ENCODE measurements around the gene MCUB.

The MCUB gene

GRCh38 chr4:109589119-109589518, 29.1 kb downstream of the MCUB start:
- Histone ChIP-seq H3K9me3 (ENCODE audit: insufficient read depth, low read depth, low read length) (peaks cover 4% of the 10 kb centered on the region), H3K14ac (ENCODE audit: low read length) (no peak overlapping the region), H4K8ac (ENCODE audit: low read depth, low read length) (no peak overlapping the region), H3K79me1 (ENCODE audit: low read length) (no peaks in the 10 kb centered on the region), H3K23ac (ENCODE audit: low read length) (no peak overlapping the region), H3K79me2 (ENCODE audit: control insufficient read depth, insufficient read depth, low read length, poor library complexity) (no peaks in the 10 kb centered on the region), H3K9ac (ENCODE audit: low read length) (no peak overlapping the region), H4K12ac (ENCODE audit: low read depth, low read length) (no peak overlapping the region), H2AK5ac (ENCODE audit: low read length) (no peak overlapping the region), H4K91ac (ENCODE audit: low read depth, low read length) (no peak overlapping the region), H2BK12ac (ENCODE audit: low read length) (no peak overlapping the region), H3K4ac (ENCODE audit: low read depth, low read length) (no peak overlapping the region), H2AFZ (ENCODE audit: insufficient read depth, low read length, poor library complexity) (no peak overlapping the region), H3K4me3 (ENCODE audit: low read depth, low read length) (no peak overlapping the region), H2BK5ac (ENCODE audit: low read depth, low read length, poor library complexity) (no peak overlapping the region), H3K27ac (ENCODE audit: low read depth, low read length) (peak overlapping the region; percentile 71), H3K18ac (ENCODE audit: low read length) (no peak overlapping the region), H3K4me1 (ENCODE audit: control insufficient read depth in 1 of 2, insufficient read depth in 2 of 2, low read length in 2 of 2) (peaks cover 2% of the 10 kb centered on the region in 2 experiments), H3K36me3 (ENCODE audit: control insufficient read depth in 1 of 2, insufficient read depth in 2 of 2, low read length in 2 of 2) (no peaks in the 10 kb centered on the region), H3K27me3 (ENCODE audit: insufficient read depth, low read length) (no peaks in the 10 kb centered on the region), H3K4me2 (ENCODE audit: low read length) (peak overlapping the region; percentile 3), H2BK120ac (ENCODE audit: insufficient read depth, low read length, poor library complexity) (no peak overlapping the region)
- peak; percentile 74 to 84 for DNase-seq
- WGBS (ENCODE audit: extremely low coverage, insufficient coverage, insufficient read length): no CpG with 5 or more reads among the region's 2 CpGs

GRCh38 chr4:109589605-109590004, 29.6 kb downstream of the MCUB start:
- Histone ChIP-seq H3K4me1 (ENCODE audit: control insufficient read depth in 1 of 2, insufficient read depth in 2 of 2, low read length in 2 of 2) (peaks cover 2% of the 10 kb centered on the region in 2 experiments), H3K27me3 (ENCODE audit: insufficient read depth, low read length) (no peaks in the 10 kb centered on the region), H2BK12ac (ENCODE audit: low read length) (no peak overlapping the region), H4K8ac (ENCODE audit: low read depth, low read length) (no peak overlapping the region), H4K12ac (ENCODE audit: low read depth, low read length) (no peak overlapping the region), H3K23ac (ENCODE audit: low read length) (no peak overlapping the region), H3K9me3 (ENCODE audit: insufficient read depth, low read depth, low read length) (peaks cover 4% of the 10 kb centered on the region), H3K18ac (ENCODE audit: low read length) (no peak overlapping the region), H3K4ac (ENCODE audit: low read depth, low read length) (no peak overlapping the region), H4K91ac (ENCODE audit: low read depth, low read length) (no peak overlapping the region), H2BK120ac (ENCODE audit: insufficient read depth, low read length, poor library complexity) (no peak overlapping the region), H2BK5ac (ENCODE audit: low read depth, low read length, poor library complexity) (no peak overlapping the region), H3K4me3 (ENCODE audit: low read depth, low read length) (no peak overlapping the region), H3K14ac (ENCODE audit: low read length) (no peak overlapping the region), H3K79me1 (ENCODE audit: low read length) (no peaks in the 10 kb centered on the region), H3K36me3 (ENCODE audit: control insufficient read depth in 1 of 2, insufficient read depth in 2 of 2, low read length in 2 of 2) (no peaks in the 10 kb centered on the region), H3K4me2 (ENCODE audit: low read length) (peak overlapping the region; percentile 3), H2AFZ (ENCODE audit: insufficient read depth, low read length, poor library complexity) (no peak overlapping the region), H3K27ac (ENCODE audit: low read depth, low read length) (peak overlapping the region; percentile 71), H3K9ac (ENCODE audit: low read length) (no peak overlapping the region), H3K79me2 (ENCODE audit: control insufficient read depth, insufficient read depth, low read length, poor library complexity) (no peaks in the 10 kb centered on the region), H2AK5ac (ENCODE audit: low read length) (no peak overlapping the region)
- DNase-seq: peak; percentile 46 to 68
- WGBS (ENCODE audit: extremely low coverage, insufficient coverage, insufficient read length): no CpG with 5 or more reads among the region's 2 CpGs

GRCh38 chr4:109590905-109591304, 30.9 kb downstream of the MCUB start:
- Histone ChIP-seq H3K36me3 (ENCODE audit: control insufficient read depth in 1 of 2, insufficient read depth in 2 of 2, low read length in 2 of 2) (no peaks in the 10 kb centered on the region), H2BK5ac (ENCODE audit: low read depth, low read length, poor library complexity) (no peak overlapping the region), H2AK5ac (ENCODE audit: low read length) (no peak overlapping the region), H3K23ac (ENCODE audit: low read length) (no peak overlapping the region), H3K9ac (ENCODE audit: low read length) (no peak overlapping the region), H2BK12ac (ENCODE audit: low read length) (no peak overlapping the region), H3K4me3 (ENCODE audit: low read depth, low read length) (no peak overlapping the region), H3K4ac (ENCODE audit: low read depth, low read length) (no peak overlapping the region), H3K4me1 (ENCODE audit: control insufficient read depth in 1 of 2, insufficient read depth in 2 of 2, low read length in 2 of 2) (peaks cover 2% of the 10 kb centered on the region in 2 experiments), H4K8ac (ENCODE audit: low read depth, low read length) (no peak overlapping the region), H4K12ac (ENCODE audit: low read depth, low read length) (no peak overlapping the region), H3K18ac (ENCODE audit: low read length) (no peak overlapping the region), H3K4me2 (ENCODE audit: low read length) (no peak overlapping the region), H3K27me3 (ENCODE audit: insufficient read depth, low read length) (no peaks in the 10 kb centered on the region), H2AFZ (ENCODE audit: insufficient read depth, low read length, poor library complexity) (no peak overlapping the region), H3K79me2 (ENCODE audit: control insufficient read depth, insufficient read depth, low read length, poor library complexity) (no peaks in the 10 kb centered on the region), H3K14ac (ENCODE audit: low read length) (no peak overlapping the region), H3K9me3 (ENCODE audit: insufficient read depth, low read depth, low read length) (peaks cover 4% of the 10 kb centered on the region), H3K27ac (ENCODE audit: low read depth, low read length) (no peak overlapping the region), H4K91ac (ENCODE audit: low read depth, low read length) (no peak overlapping the region), H3K79me1 (ENCODE audit: low read length) (no peaks in the 10 kb centered on the region), H2BK120ac (ENCODE audit: insufficient read depth, low read length, poor library complexity) (no peak overlapping the region)
- WGBS (ENCODE audit: extremely low coverage, insufficient coverage, insufficient read length): no CpG with 5 or more reads among the region's 3 CpGs
- peak; percentile 61 to 97 for DNase-seq

- WGBS (ENCODE audit: extremely low coverage, insufficient coverage, insufficient read length): no CpG with 5 or more reads among the region's 1 CpG
- no peak overlapping the region for H4K12ac ChIP-seq (ENCODE audit: low read depth, low read length)
Measured at GRCh38 chr4:109592367-109592766, 32.3 kb downstream of the MCUB start.

More at GRCh38 chr4:109592367-109592766, 32.3 kb downstream of the MCUB start:
- peaks cover 2% of the 10 kb centered on the region in 2 experiments for H3K4me1 ChIP-seq (ENCODE audit: control insufficient read depth in 1 of 2, insufficient read depth in 2 of 2, low read length in 2 of 2)
- H2BK120ac ChIP-seq (ENCODE audit: insufficient read depth, low read length, poor library complexity): no peak overlapping the region
- H3K79me1 ChIP-seq (ENCODE audit: low read length): no peaks in the 10 kb centered on the region
- no peak overlapping the region for H3K9ac ChIP-seq (ENCODE audit: low read length)
- H3K27me3 ChIP-seq (ENCODE audit: insufficient read depth, low read length): no peaks in the 10 kb centered on the region
- no peaks in the 10 kb centered on the region for H3K79me2 ChIP-seq (ENCODE audit: control insufficient read depth, insufficient read depth, low read length, poor library complexity)
- no peaks in the 10 kb centered on the region for H3K9me3 ChIP-seq (ENCODE audit: insufficient read depth, low read depth, low read length)
- H3K14ac ChIP-seq (ENCODE audit: low read length): no peak overlapping the region
- H3K23ac ChIP-seq (ENCODE audit: low read length): no peak overlapping the region
- H3K4me2 ChIP-seq (ENCODE audit: low read length): no peak overlapping the region
- no peak overlapping the region for H3K27ac ChIP-seq (ENCODE audit: low read depth, low read length)
- DNase-seq: no peak
- no peak overlapping the region for H2BK12ac ChIP-seq (ENCODE audit: low read length)
- H2AFZ ChIP-seq (ENCODE audit: insufficient read depth, low read length, poor library complexity): no peak overlapping the region
- no peak overlapping the region for H4K91ac ChIP-seq (ENCODE audit: low read depth, low read length)
- H3K36me3 ChIP-seq (ENCODE audit: control insufficient read depth in 1 of 2, insufficient read depth in 2 of 2, low read length in 2 of 2): no peaks in the 10 kb centered on the region
- H2BK5ac ChIP-seq (ENCODE audit: low read depth, low read length, poor library complexity): no peak overlapping the region
- H2AK5ac ChIP-seq (ENCODE audit: low read length): no peak overlapping the region
- H4K8ac ChIP-seq (ENCODE audit: low read depth, low read length): no peak overlapping the region
- no peak overlapping the region for H3K18ac ChIP-seq (ENCODE audit: low read length)
- no peak overlapping the region for H3K4ac ChIP-seq (ENCODE audit: low read depth, low read length)
- no peak overlapping the region for H3K4me3 ChIP-seq (ENCODE audit: low read depth, low read length)

Data from trophoblast cell (in vitro differentiated cells and primary cell).